Stimulated activated CD4-positive, alpha-beta T cell treated with anti-CD3 and anti-CD28 coated beads, Interleukin-15, amount 100 ng/mL, for 48 hours (primary cell): Measurements from ENCODE around the gene LYZL6.
"Not testable (repeated sequence)": the region's sequence is repeated elsewhere in the genome, so short reads cannot be mapped to it uniquely, and the experiment has no call there.

Source experiments
- DNase-seq, 2 donors: peaks; one replicate each; pipeline ENCODE4 v3.0.0-alpha.2; 2020; ENCODE audit warnings: low read depth in 2 of 2

LYZL6 gene

GRCh38 chr17:35906926-35907637 lies 36.4 kb downstream of the LYZL6 start:
- no peak for DNase-seq

GRCh38 chr17:35906191-35906925 lies 37.2 kb downstream of the LYZL6 start:
- DNase-seq, result no peak

DNA sequence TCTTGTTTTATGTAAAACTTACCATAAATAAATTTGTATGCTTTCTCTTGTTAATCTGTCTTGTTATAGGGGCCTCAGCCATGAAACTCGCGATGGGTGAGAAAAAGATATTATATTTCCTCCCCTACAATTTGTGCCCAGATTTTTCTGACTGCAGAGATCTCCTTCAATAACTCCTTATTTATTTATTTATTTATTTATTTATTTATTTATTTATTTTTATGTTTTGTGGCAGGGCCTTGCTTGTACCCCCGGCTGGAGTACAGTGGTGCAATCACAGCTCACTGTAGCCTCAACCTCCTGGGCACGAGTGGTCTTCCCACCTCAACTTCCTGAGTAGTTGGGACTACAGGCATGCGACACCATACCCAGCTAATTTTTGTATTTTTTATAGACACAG lies 40.1 kb downstream of the LYZL6 start:
- DNase-seq, result no peak

DNA sequence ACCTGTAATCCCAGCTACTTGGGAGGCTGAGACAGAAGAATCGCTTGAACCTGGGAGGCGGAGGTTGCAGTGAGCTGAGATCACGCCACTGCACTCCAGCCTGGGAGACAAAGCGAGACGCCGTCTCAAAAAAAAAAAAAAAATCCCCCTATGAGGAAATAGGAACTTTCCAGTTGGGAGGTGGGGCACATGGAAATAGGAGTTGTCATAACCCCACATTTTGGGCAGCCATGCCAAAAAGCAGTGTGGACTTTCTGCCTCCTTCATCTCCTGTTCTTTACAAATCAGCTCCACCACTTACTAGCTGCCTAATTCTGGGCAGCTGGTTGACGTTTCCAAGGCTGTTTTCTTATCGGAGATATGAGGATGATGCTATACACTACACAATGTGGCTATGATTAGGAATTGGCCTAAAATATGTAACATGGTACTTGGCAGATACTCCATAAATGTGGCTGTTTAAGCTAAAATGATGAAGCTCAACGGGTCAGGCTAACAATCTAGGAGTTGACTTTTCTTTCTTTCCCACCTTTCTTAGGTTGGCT lies 41.8 kb downstream of the LYZL6 start:
- DNase-seq, result no peak

GRCh38 chr17:35900708-35901480 lies 42.6 kb downstream of the LYZL6 start:
- DNase-seq, result no peak

DNA sequence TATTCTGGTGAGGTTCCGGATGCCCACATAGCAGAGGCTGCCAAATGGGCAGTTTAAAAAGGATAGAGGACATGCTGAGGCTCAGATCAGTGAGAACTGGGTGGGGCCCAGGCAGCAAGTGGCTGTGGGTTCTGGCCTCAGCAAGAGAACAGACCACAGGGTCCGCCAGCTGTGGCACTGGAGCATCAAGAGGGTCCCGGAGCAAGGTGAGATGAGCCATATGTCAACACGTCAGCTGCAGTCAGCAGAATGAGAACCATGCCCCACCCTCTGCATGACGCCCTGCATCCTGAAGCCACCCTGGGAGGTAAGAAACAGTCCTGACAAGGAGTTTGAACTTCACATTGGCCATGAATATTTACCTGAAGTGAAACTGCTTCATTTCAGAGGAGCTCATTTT lies 43.2 kb downstream of the LYZL6 start:
- DNase-seq, result no peak

DNA sequence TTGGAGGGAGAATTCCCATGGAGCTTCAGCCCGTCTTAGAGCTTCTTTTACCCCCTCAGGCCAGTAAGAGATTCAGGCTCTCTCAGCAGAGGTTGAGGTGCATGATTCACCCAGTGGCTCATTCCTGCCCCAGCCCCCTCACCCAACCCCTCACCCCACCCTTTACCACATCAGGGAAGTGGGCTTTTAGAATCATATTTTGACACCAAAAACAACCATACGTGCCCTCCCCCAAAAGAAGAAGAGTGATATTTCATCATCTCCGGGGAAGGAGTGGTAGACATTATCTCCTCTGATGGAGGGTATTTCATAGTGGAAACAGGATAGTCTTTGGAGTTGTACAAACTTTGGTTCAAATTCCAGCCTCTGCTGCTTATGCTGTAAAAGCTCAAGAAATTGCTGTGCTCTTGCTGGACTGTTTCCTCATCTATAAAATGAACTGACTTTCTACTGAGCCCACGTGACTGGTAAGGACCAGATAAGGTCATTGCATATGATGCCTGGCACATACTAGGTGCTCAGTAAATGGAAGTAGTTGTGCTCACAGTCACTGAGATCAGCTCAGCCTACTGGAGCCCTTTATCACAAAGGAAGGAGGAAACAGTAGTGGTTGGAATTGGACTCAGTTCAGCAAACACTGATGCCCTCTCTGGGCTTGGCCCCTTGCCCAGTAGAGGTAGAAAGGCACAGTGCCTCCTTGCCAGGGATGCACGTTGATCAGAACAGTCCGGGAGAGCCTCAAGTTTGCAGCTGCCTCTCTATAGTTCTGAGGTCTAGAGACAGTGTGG lies 45.0 kb downstream of the LYZL6 start:
- DNase-seq, result no peak

DNA sequence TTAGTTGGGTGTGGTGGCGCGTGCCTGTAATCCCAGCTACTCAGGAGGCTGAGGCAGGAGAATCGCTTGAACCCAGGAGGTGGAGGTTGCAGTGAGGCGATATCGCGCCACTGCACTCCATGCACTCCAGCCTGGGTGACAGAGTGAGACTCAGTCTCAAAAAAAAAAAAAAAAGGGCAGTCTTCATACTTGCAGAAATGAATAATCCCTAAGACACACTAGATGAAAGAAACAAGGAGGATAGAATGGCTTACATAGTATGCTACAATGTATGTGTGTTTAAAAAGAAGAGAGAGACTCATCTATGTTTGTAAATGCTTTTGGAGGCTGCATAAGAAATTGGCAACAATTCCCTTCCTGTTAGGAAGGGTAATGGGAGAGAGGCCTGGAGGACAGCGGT lies 45.7 kb downstream of the LYZL6 start:
- DNase-seq, result not testable (repeated sequence)

- no peak for DNase-seq
These were observed 47.6 kb downstream of the LYZL6 start for GRCh38 chr17:35895636-35896587.

- DNase-seq, result no peak
These were observed 49.3 kb downstream of the LYZL6 start for GRCh38 chr17:35894206-35894605.

DNA sequence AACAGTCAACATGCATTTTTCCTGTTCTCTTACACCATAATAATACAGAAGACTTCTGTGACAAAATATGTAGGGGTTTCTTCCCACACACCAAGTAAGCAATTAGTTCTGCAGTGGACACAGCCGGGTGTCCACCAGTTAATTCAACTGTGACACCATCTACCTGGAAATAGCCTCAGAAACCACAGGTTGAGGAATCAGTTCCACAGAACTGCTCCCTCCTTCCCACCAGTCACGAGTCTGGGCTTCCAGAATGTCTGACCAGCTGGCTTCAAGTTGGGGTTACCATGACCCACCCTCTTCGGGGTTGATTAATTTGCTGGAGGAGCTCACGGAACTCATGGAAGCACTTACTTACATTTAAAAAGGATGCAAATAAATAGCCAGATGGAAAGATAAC lies 49.8 kb downstream of the LYZL6 start:
- DNase-seq, result no peak

DNA sequence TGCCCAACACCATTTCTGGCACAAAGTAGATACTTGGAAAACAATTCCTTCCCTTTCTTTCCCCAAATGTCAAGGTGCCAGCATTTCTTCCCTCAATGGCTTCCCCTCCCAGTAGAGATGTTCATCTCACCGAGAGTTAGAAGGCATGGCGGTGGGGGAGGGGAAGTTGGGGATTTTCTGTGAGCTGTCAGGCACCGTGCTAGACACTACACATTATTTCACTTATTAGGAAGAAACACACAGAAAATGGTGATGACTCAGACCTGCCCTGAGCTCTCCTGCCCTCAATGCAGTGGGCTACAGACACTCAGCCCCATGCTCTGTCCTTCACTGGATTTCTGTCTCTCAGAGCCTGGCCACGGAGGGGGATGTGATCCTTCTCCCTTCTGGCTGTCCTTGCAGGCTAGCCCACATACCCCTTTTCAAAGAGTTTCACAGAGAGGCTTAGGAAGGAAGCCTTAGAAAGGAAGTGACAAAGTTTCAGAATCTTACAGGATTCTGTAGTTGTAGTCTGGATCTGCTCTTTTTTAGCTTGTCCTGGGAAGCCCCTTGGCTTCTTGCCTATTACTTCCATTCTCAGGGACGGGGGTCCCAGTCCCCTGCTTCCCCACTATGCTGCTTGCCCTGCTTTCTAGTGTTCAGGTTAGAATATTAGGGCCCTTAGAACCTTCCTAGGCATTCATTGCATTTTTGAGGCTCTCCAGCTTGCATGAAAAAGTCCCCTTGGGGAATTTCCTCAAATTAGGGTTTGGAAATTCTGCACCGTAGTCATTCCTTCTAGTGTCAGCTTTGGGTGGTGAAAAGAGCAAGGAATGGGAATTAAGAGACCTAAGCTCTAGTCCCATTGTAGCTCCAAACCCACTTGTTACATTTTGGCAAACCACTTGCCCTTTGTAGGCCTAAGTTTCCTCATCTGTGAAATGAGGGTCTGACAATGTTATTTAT lies 51.1 kb downstream of the LYZL6 start:
- DNase-seq, result peak in 1 of 2 donors; percentile 54

DNA sequence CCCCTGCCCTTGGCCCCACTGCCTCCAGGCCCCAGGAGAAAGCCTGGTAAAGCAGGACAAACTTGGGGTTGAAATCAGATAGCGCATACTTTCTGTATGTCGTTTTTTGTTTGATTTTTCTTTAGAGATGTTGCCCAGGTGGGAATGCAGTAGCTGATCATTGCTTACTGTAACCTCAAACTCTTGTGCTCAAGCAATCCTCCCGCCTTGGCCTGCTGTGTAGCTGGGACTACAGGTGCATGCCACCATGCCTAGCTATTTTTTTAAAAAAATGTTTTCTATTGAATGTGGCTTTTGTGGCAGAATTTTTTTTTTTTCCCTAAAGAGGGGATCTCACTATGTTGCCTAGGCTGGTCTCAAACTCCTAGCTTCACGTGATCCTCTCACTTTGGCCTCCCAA lies 52.2 kb downstream of the LYZL6 start:
- DNase-seq, result no peak

DNA sequence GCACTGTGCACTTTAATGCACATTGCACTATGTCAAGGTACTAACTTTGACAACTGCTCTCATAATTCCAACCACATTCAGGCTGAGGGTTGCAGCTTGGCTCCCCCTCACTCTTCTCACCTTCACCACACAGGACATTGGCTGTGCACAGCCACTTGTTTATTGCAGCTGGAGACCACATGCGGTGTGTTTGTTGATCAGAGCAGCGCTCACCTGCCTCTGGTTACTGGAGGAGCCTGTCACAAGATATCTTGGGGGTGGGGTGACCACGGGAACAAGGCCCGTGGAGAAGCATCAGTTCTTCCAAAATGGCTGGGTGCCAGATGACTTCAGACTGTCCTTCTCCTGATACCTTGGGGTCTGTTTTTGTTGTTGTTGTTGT lies 52.7 kb downstream of the LYZL6 start:
- DNase-seq, result no peak

DNA sequence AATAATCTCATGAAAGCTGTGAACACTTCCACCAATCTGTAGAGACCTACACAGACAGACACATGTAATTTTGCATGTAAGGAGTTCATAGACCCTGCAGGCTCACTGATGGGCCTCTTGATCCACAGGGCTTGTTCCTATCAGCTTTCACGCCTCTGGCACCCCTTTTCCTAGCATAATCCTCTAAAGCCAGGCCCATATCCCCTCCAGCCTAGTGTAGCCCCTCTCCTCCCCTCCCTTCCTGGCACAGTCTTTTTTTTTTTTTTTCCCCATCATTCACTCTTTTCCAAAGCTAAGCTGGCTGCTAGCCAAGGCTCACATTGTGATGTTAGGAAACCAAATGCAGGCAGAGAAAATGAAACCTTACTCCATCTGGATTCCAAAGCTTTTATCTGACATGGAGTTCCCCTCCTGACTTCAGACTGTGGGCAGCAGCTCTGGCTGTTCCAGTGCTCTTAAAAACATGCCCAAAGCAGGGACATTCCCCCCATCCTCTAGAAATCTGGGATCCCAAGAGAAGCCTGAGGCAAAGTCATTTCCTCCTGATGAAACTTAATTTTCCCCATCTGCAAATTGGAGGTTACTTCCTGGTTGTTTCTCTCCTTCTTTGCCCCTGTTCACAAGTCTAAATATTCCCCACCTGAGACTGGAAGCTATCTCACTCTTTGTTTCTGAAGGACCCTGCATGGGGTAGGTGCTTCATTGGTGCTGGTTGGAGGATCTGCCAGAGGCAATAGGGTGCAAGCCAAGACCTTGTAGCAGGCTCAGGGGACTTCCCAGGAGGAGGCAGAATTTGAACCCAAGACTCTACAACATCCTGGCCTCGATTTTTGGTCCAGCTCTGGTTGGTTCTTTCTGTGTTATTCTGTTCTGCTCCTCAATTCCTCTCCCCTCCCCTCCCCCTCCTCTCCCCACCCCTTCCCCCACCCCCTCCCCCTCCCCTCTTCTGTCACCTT lies 53.4 kb downstream of the LYZL6 start:
- DNase-seq, result no peak

GRCh38 chr17:35889241-35889640 lies 54.3 kb downstream of the LYZL6 start:
- DNase-seq, result no peak
